K562 (cell line): Measurements from ENCODE around the gene PTCD3.

Source experiments
- BRF1 ChIP-seq: IDR thresholded peaks from 3 replicates; pipeline ENCODE4 v1.6.1; 2011; ENCODE audit warnings: borderline replicate concordance, mild to moderate bottlenecking; ENCODE audit not compliant: insufficient read length; ENCODE audit errors: extremely low read depth
- CHD1 ChIP-seq: fragments of 200-600 bp; sonication (generic); IDR thresholded peaks from one replicate; pipeline ENCODE4 v1.6.1; 2012; ENCODE audit warnings: mild to moderate bottlenecking, moderate library complexity, low read length, inconsistent platforms
- EZH2 ChIP-seq: IDR thresholded peaks from 2 replicates; pipeline ENCODE4 v1.6.1; 2012; ENCODE audit warnings: low read depth, mild to moderate bottlenecking, inconsistent platforms, low read length, borderline replicate concordance
- MAX ChIP-seq: sonication (generic); formaldehyde crosslinking; IDR thresholded peaks from 2 replicates; pipeline ENCODE4 v1.9.0; 2022; ENCODE audit warnings: mild to moderate bottlenecking, missing genetic modification reagents
- POLR3G ChIP-seq: IDR thresholded peaks from 2 replicates; pipeline ENCODE4 v1.6.1; 2011; ENCODE audit not compliant: insufficient read length, insufficient replicate concordance; ENCODE audit errors: extremely low read depth
- SMC3 ChIP-seq: conservative IDR thresholded peaks from 2 replicates; pipeline ENCODE4 v1.6.1; 2011; ENCODE audit warnings: low read depth, low read length, improper control_type of control experiment; ENCODE audit not compliant: insufficient read depth
- SP1 ChIP-seq: sonication (generic); formaldehyde crosslinking; IDR thresholded peaks from 2 replicates; pipeline ENCODE4 v1.8.1; 2022; ENCODE audit warnings: mild to moderate bottlenecking, missing genetic modification reagents

GRCh38 chr2:86147793-86148192 is 41.8 kb downstream of the PTCD3 start:
- TF ChIP-seq SP1 (CRISPR knock-in tag) (no peak), EZH2 (no peak), CHD1 (no peak), BRF1 (no peak), MAX (CRISPR knock-in tag) (no peak), SMC3 (no peak), POLR3G (no peak)
